ENCODE measurements around the gene NCS1.

Gene NCS1

GRCh38 chr9:130172858-130173665 is 858 bp downstream of the NCS1 start:
- peak overlapping the region; percentile 69 for H3K4me3 ChIP-seq (ENCODE audit: control insufficient read depth, low read depth, low read length)
- DNase-seq (ENCODE audit: low read depth), result no peak

GRCh38 chr9:130173666-130173983 is 1.4 kb downstream of the NCS1 start:
- H3K4me3 ChIP-seq (ENCODE audit: control insufficient read depth, low read depth, low read length), result peak overlapping the region; percentile 69
- DNase-seq (ENCODE audit: low read depth), result no peak
- TF ChIP-seq CTCF (IDR thresholded peaks at IDR 0.05; ENCODE audit: control insufficient read depth, insufficient read depth, low read depth, low read length, missing control alignments), result no peak

More at GRCh38 chr9:130172858-130173665, 858 bp downstream of the NCS1 start:
- TF ChIP-seq CTCF (IDR thresholded peaks at IDR 0.05; ENCODE audit: control insufficient read depth, insufficient read depth, low read depth, low read length, missing control alignments), result no peak

GRCh38 chr9:130174025-130174424 is 1.8 kb downstream of the NCS1 start:
- no peak for TF ChIP-seq CTCF (IDR thresholded peaks at IDR 0.05; ENCODE audit: control insufficient read depth, insufficient read depth, low read depth, low read length, missing control alignments)
- DNase-seq (ENCODE audit: low read depth), result no peak
- peak overlapping the region; percentile 69 for H3K4me3 ChIP-seq (ENCODE audit: control insufficient read depth, low read depth, low read length)

- no peak for DNase-seq (ENCODE audit: low read depth)
- TF ChIP-seq CTCF (IDR thresholded peaks at IDR 0.05; ENCODE audit: control insufficient read depth, insufficient read depth, low read depth, low read length, missing control alignments), result no peak
- no peak overlapping the region for H3K4me3 ChIP-seq (ENCODE audit: control insufficient read depth, low read depth, low read length)
Observed at GRCh38 chr9:130174920-130175321, 2.7 kb downstream of the NCS1 start.

GRCh38 chr9:130175355-130175754 is 3.2 kb downstream of the NCS1 start:
- TF ChIP-seq CTCF (IDR thresholded peaks at IDR 0.05; ENCODE audit: control insufficient read depth, insufficient read depth, low read depth, low read length, missing control alignments), result no peak
- DNase-seq (ENCODE audit: low read depth), result no peak
- no peak overlapping the region for H3K4me3 ChIP-seq (ENCODE audit: control insufficient read depth, low read depth, low read length)

- no peak for DNase-seq (ENCODE audit: low read depth)
- TF ChIP-seq CTCF (IDR thresholded peaks at IDR 0.05; ENCODE audit: control insufficient read depth, insufficient read depth, low read depth, low read length, missing control alignments), result no peak
- no peak overlapping the region for H3K4me3 ChIP-seq (ENCODE audit: control insufficient read depth, low read depth, low read length)
Observed at GRCh38 chr9:130176760-130177159, 4.6 kb downstream of the NCS1 start.

All from AG09309 (cell line).